AG04449 (cell line): ENCODE results near the gene CXXC4.

ENCODE experiments used
- CTCF ChIA-PET: fragments of 350-600 bp; formaldehyde crosslinking; extraction: SDS; loops from one replicate; lab custom pipeline; 2021; ENCODE audit warnings: antibody characterized with exemption; lab: Yijun Ruan, JAX
- POLR2A ChIA-PET: fragments of 400-600, 350-600 bp; formaldehyde crosslinking; extraction: SDS; loops from one replicate; lab custom pipeline; 2020; ENCODE audit warnings: antibody characterized with exemption, inconsistent platforms; lab: Yijun Ruan, JAX
- DNase-seq: peaks from one replicate; pipeline ENCODE4 v3.0.0-alpha.2; 2010; ENCODE audit warnings: low read depth, low spot score
- H3K4me3 ChIP-seq: 2 replicates; pipeline ENCODE4 v1.5.1; 2011; ENCODE audit warnings: low read depth, mild to moderate bottlenecking, control low read depth, low read length
- CTCF ChIP-seq: IDR thresholded peaks from one replicate; pipeline ENCODE4 v1.5.1; 2011; ENCODE audit warnings: mild to moderate bottlenecking, moderate library complexity, low read length, control low read depth, inconsistent platforms; ENCODE audit not compliant: insufficient read depth; ENCODE audit errors: missing control alignments

CXXC4 gene

GRCh38 chr4:104494822-104495559 is at the start of gene CXXC4:
Gene CXXC4, minus strand, starts transcription at chr4:104494894. Its CDS starts 3,092 bp downstream, at chr4:104491802.
- POLR2A ChIA-PET, result no interaction called here
- DNase-seq, result no peak
- no peak for TF ChIP-seq CTCF
- peak within 1 kb of the TSS; percentile 54 for H3K4me3 ChIP-seq
- CTCF ChIA-PET, result no interaction called here

GRCh38 chr4:104533156-104533555 is 38.5 kb upstream of the CXXC4 start:
- ChIA-PET CTCF (no interaction called here), POLR2A (no interaction called here)
- no peak overlapping the region for H3K4me3 ChIP-seq
- no peak for TF ChIP-seq CTCF
- DNase-seq, result no peak

GRCh38 chr4:104532677-104533076 is 38.0 kb upstream of the CXXC4 start:
- no peak for DNase-seq
- no peak for TF ChIP-seq CTCF
- ChIA-PET POLR2A (no interaction called here), CTCF (no interaction called here)
- no peak overlapping the region for H3K4me3 ChIP-seq

GRCh38 chr4:104531390-104531789 is 36.7 kb upstream of the CXXC4 start:
- ChIA-PET POLR2A (no interaction called here), CTCF (no interaction called here)
- no peak overlapping the region for H3K4me3 ChIP-seq
- DNase-seq, result no peak
- no peak for TF ChIP-seq CTCF

- no peak for DNase-seq
- H3K4me3 ChIP-seq, result no peak overlapping the region
- ChIA-PET CTCF (interaction anchor here (0.6 kb wide), 1 partner anchor 29 kb away, joined by 3 read pairs; no protein-coding TSS in a partner anchor), POLR2A (no interaction called here)
- TF ChIP-seq CTCF, result no peak
Measured at GRCh38 chr4:104530426-104530825, 35.7 kb upstream of the CXXC4 start.

- ChIA-PET CTCF (no interaction called here), POLR2A (no interaction called here)
- no peak for TF ChIP-seq CTCF
- no peak overlapping the region for H3K4me3 ChIP-seq
- no peak for DNase-seq
Measured at GRCh38 chr4:104524591-104524990, 29.9 kb upstream of the CXXC4 start.
